ENCODE data around the gene EPB41L2. TPM values are rescaled to one million over a fixed set of nuclear protein-coding genes. Genes with fewer than 3 reads are reported as not detected.

Gene EPB41L2
- total RNA-seq, 1 experiment from 2014 or later, result 199 TPM

DNA sequence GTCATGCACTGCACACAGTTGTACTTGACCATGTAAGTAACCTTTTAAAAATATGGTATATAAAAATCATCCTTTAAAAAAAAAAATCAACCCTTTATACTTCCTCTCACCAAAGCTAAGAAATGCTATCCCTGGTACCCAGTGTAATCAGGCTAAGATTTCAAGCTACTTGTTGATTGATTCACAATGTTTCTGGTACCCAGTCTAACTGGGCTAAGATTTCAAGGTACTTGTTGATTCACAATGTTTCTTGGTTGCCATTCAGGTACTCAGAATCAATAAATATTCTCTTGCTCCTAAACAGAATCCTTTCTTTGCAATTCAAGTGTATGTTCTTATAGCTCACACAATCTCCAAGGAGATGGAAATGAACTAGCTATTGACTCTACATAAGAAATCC lies 159.4 kb downstream of the EPB41L2 start:
- CTCF ChIA-PET, result no interaction called here
- in situ Hi-C loops (cut with HindIII; ENCODE audit: low pct_unique_long_range_greater_than_20kb, low sequenced_read_pairs), result no loop called here
- Histone ChIP-seq H3K27me3 (ENCODE audit: control insufficient read depth, insufficient read depth, low read length) (no peaks in the 10 kb centered on the region), H3K27ac (ENCODE audit: low read length) (no peak overlapping the region; the same call in 1 of the 2 replicates), H3K4me1 (ENCODE audit: control insufficient read depth, insufficient read depth, low read length) (peaks cover 18% of the 10 kb centered on the region), H3K36me3 (ENCODE audit: control insufficient read depth, insufficient read depth, low read length) (peaks cover 10% of the 10 kb centered on the region), H3K9me3 (ENCODE audit: control insufficient read depth, insufficient read depth, low read depth, low read length) (no peaks in the 10 kb centered on the region), H3K4me3 (ENCODE audit: low read depth in 2 of 2, low read length in 2 of 2) (no peak overlapping the region)
- no peak for TF ChIP-seq TCF7L2 (IDR thresholded peaks at IDR 0.05; ENCODE audit: low read depth, low read length)
- no peak for TF ChIP-seq POLR2AphosphoS5 (IDR thresholded peaks at IDR 0.05; ENCODE audit: low read depth, low read length)
- no peak for TF ChIP-seq CTCF (IDR thresholded peaks at IDR 0.05)
- no peak for TF ChIP-seq SIN3A (IDR thresholded peaks at IDR 0.05; ENCODE audit: borderline replicate concordance, insufficient read depth, low read depth, low read length)
- TF ChIP-seq, protein P1, sequence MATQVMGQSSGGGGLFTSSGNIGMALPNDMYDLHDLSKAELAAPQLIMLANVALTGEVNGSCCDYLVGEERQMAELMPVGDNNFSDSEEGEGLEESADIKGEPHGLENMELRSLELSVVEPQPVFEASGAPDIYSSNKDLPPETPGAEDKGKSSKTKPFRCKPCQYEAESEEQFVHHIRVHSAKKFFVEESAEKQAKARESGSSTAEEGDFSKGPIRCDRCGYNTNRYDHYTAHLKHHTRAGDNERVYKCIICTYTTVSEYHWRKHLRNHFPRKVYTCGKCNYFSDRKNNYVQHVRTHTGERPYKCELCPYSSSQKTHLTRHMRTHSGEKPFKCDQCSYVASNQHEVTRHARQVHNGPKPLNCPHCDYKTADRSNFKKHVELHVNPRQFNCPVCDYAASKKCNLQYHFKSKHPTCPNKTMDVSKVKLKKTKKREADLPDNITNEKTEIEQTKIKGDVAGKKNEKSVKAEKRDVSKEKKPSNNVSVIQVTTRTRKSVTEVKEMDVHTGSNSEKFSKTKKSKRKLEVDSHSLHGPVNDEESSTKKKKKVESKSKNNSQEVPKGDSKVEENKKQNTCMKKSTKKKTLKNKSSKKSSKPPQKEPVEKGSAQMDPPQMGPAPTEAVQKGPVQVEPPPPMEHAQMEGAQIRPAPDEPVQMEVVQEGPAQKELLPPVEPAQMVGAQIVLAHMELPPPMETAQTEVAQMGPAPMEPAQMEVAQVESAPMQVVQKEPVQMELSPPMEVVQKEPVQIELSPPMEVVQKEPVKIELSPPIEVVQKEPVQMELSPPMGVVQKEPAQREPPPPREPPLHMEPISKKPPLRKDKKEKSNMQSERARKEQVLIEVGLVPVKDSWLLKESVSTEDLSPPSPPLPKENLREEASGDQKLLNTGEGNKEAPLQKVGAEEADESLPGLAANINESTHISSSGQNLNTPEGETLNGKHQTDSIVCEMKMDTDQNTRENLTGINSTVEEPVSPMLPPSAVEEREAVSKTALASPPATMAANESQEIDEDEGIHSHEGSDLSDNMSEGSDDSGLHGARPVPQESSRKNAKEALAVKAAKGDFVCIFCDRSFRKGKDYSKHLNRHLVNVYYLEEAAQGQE (IDR thresholded peaks at IDR 0.05; ENCODE audit: insufficient read depth in 1 of 2, low read depth in 2 of 2, low read length in 1 of 2), result no peak
- intact Hi-C loops (cut with micrococcal nuclease; ENCODE audit: unreplicated experiment), result no loop called here
- POLR2A ChIA-PET, result interaction anchor here (0.6 to 0.7 kb wide), 3 partner anchors 15 to 374 kb away, joined by 3 read pairs; no protein-coding TSS in a partner anchor
- no TSS peak for BruUV-seq (replicated peaks)
- ATAC-seq (no peak), DNase-seq (ENCODE audit: low read depth, low spot score) (no peak)

GRCh38 chr6:130903007-130903406 lies 160.0 kb downstream of the EPB41L2 start:
- ATAC-seq, result no peak
- TF ChIP-seq POLR2AphosphoS5 (IDR thresholded peaks at IDR 0.05; ENCODE audit: low read depth, low read length) (no peak), SIN3A (IDR thresholded peaks at IDR 0.05; ENCODE audit: borderline replicate concordance, insufficient read depth, low read depth, low read length) (no peak), CTCF (IDR thresholded peaks at IDR 0.05) (no peak), TCF7L2 (IDR thresholded peaks at IDR 0.05; ENCODE audit: low read depth, low read length) (no peak)
- TF ChIP-seq, protein P1 (IDR thresholded peaks at IDR 0.05; ENCODE audit: insufficient read depth in 1 of 2, low read depth in 2 of 2, low read length in 1 of 2), result no peak
- CTCF ChIA-PET, result no interaction called here

More at GRCh38 chr6:130903007-130903406, 160.0 kb downstream of the EPB41L2 start:
- BruUV-seq (replicated peaks), result no TSS peak
- intact Hi-C loops (cut with micrococcal nuclease; ENCODE audit: unreplicated experiment), result no loop called here
- H3K4me3 ChIP-seq (ENCODE audit: low read depth in 2 of 2, low read length in 2 of 2), result no peak overlapping the region
- no peak for DNase-seq (ENCODE audit: low read depth, low spot score)
- H3K27me3 ChIP-seq (ENCODE audit: control insufficient read depth, insufficient read depth, low read length), result no peaks in the 10 kb centered on the region
- peaks cover 16% of the 10 kb centered on the region for H3K4me1 ChIP-seq (ENCODE audit: control insufficient read depth, insufficient read depth, low read length)
- in situ Hi-C loops (cut with HindIII; ENCODE audit: low pct_unique_long_range_greater_than_20kb, low sequenced_read_pairs), result no loop called here
- POLR2A ChIA-PET, result interaction anchor here (0.6 kb wide), 2 partner anchors 14 to 375 kb away, joined by 3 read pairs; no protein-coding TSS in a partner anchor
- peaks cover 10% of the 10 kb centered on the region for H3K36me3 ChIP-seq (ENCODE audit: control insufficient read depth, insufficient read depth, low read length)
- no peaks in the 10 kb centered on the region for H3K9me3 ChIP-seq (ENCODE audit: control insufficient read depth, insufficient read depth, low read depth, low read length)
- H3K27ac ChIP-seq (ENCODE audit: low read length), result peak overlapping the region; percentile 12; the same call in 1 of the 2 replicates
